IPS DF 4.7 (cell line): ENCODE data around the gene CDC73.

Source experiments
- DNase-seq: peaks from one replicate; pipeline ENCODE4 v3.0.0-alpha.2; 2013; ENCODE audit warnings: low spot score; ENCODE audit errors: extremely low read depth

CDC73 gene

GRCh38 chr1:193121616-193122593 lies at the start of gene CDC73:
CDC73 (plus strand) TSS chr1:193122031; CDS start chr1:193122201, 170 bp downstream.
- DNase-seq, result no peak

- no peak for DNase-seq
These were observed 43.8 kb upstream of the CDC73 start for GRCh38 chr1:193077991-193078390.

GRCh38 chr1:193079187-193079586 lies 42.6 kb upstream of the CDC73 start:
- DNase-seq, result no peak

- no peak for DNase-seq
These were observed 38.3 kb upstream of the CDC73 start for GRCh38 chr1:193083365-193084088.

GRCh38 chr1:193085263-193085662 lies 36.6 kb upstream of the CDC73 start:
- DNase-seq, result no peak

GRCh38 chr1:193086342-193086741 lies 35.5 kb upstream of the CDC73 start:
- DNase-seq, result no peak

GRCh38 chr1:193087893-193088292 lies 33.9 kb upstream of the CDC73 start:
- DNase-seq, result no peak

GRCh38 chr1:193090865-193091264 lies 31.0 kb upstream of the CDC73 start:
- DNase-seq, result no peak

GRCh38 chr1:193094112-193094511 lies 27.7 kb upstream of the CDC73 start:
- DNase-seq, result no peak

GRCh38 chr1:193102662-193103061 lies 19.2 kb upstream of the CDC73 start:
- no peak for DNase-seq

GRCh38 chr1:193103759-193104501 lies 17.9 kb upstream of the CDC73 start:
- no peak for DNase-seq

GRCh38 chr1:193104502-193104906 lies 17.3 kb upstream of the CDC73 start:
- DNase-seq, result no peak

- no peak for DNase-seq
These were observed 16.7 kb upstream of the CDC73 start, which contains the start of gene GLRX2 for GRCh38 chr1:193104907-193105820. GLRX2 (minus strand) TSS chr1:193105414; CDS start chr1:193105382, 32 bp downstream.

- DNase-seq, result no peak
These were observed 16.0 kb upstream of the CDC73 start for GRCh38 chr1:193105821-193106177.

- no peak for DNase-seq
These were observed 13.4 kb upstream of the CDC73 start for GRCh38 chr1:193108471-193108870.

GRCh38 chr1:193109619-193110018 lies 12.2 kb upstream of the CDC73 start:
- DNase-seq, result no peak

GRCh38 chr1:193110246-193110645 lies 11.6 kb upstream of the CDC73 start:
- DNase-seq, result no peak

- DNase-seq, result no peak
These were observed 11.0 kb upstream of the CDC73 start for GRCh38 chr1:193110864-193111263.

GRCh38 chr1:193111641-193112090 lies 10.2 kb upstream of the CDC73 start:
- DNase-seq, result no peak

GRCh38 chr1:193113258-193113991 lies 8.4 kb upstream of the CDC73 start:
- DNase-seq, result no peak
